HCT116 (cell line): ENCODE measurements around the gene MAP3K9. TPM values are rescaled to one million over a fixed set of nuclear protein-coding genes. Genes with fewer than 3 reads are reported as not detected.

Experiments used
- ATAC-seq: fragments of 200-7000 bp; cut with Tn5 transposase; 2 replicates; pipeline ENCODE4 v1.9.1; 2020; ENCODE audit warnings: mild to moderate bottlenecking, moderate library complexity
- BruUV-seq: library from RNA; stranded (reverse); fragments of 400-500 nt; replicated peaks from 2 replicates; lab custom pipeline; 2021; lab: Mats Ljungman, UMichigan
- CTCF ChIA-PET: fragments of 300-600 bp; sonication (Branson Sonifier 250); formaldehyde crosslinking; loops from one replicate; lab custom pipeline; 2021; ENCODE audit warnings: antibody characterized with exemption; lab: Charles Lee
- POLR2A ChIA-PET: fragments of 300-600, 350-600 bp; sonication (Branson Sonifier 250); formaldehyde crosslinking; loops from one replicate; lab custom pipeline; 2021; ENCODE audit warnings: antibody characterized with exemption; lab: Charles Lee
- RAD21 ChIA-PET, 2 experiments: fragments of 300-600 bp; sonication (Branson Sonifier 250); formaldehyde crosslinking; loops; one replicate each; lab custom pipeline; 2023; ENCODE audit warnings: low total read pairs in 2 of 2; ENCODE audit not compliant: uncharacterized antibody in 2 of 2, unreplicated experiment in 2 of 2, low non-redundant PET in 1 of 2; lab: Charles Lee
- DNase-seq: peaks from one replicate; pipeline ENCODE4 v3.0.0-alpha.2; 2010; ENCODE audit warnings: low read depth, low spot score
- H2AFZ ChIP-seq: fragments of 200-600 bp; shearing (Covaris generic), sonication (generic); 2 replicates; pipeline ENCODE4 v1.6.1; 2017; ENCODE audit warnings: low read depth, mixed run types, mixed read lengths, antibody characterized with exemption, low read length; ENCODE audit not compliant: poor library complexity, severe bottlenecking
- H3K27ac ChIP-seq: 2 replicates; pipeline ENCODE4 v1.5.1; 2012; ENCODE audit warnings: low read depth, low read length
- H3K27me3 ChIP-seq: fragments of 200-600 bp; sonication (generic); 2 replicates; pipeline ENCODE4 v1.6.1; 2016; ENCODE audit warnings: mixed run types, low read length, mixed read lengths; ENCODE audit not compliant: insufficient read depth
- H3K36me3 ChIP-seq, 2 experiments: fragments of 200-500 bp in 1 of 2; fragments of 200-600 bp in 1 of 2; sonication (Bioruptor generic) in 1 of 2; sonication (generic) in 1 of 2; 2 replicates each; pipeline versions ENCODE4 v1.5.1 to v1.6.1; 2014 to 2016; ENCODE audit warnings: low read length in 2 of 2, inconsistent platforms in 1 of 2, mixed read lengths in 1 of 2, mixed run types in 1 of 2; ENCODE audit not compliant: insufficient read depth in 2 of 2, control insufficient read depth in 1 of 2
- H3K4me1 ChIP-seq, 2 experiments: fragments of 200-600 bp in 1 of 2; sonication (generic) in 1 of 2; 2 replicates each; pipeline versions ENCODE4 v1.5.1 to v1.6.1; 2012 to 2017; ENCODE audit warnings: low read length in 2 of 2, inconsistent platforms in 1 of 2, mild to moderate bottlenecking in 1 of 2, mixed read lengths in 1 of 2, mixed run types in 1 of 2, moderate library complexity in 1 of 2; ENCODE audit not compliant: insufficient read depth in 2 of 2, control insufficient read depth in 1 of 2
- H3K4me2 ChIP-seq: fragments of 200-600 bp; sonication (generic); 2 replicates; pipeline ENCODE4 v1.6.1; 2017; ENCODE audit warnings: mixed run types, low read length, mixed read lengths
- H3K4me3 ChIP-seq, 2 experiments: fragments of 200-600 bp in 1 of 2; sonication (generic) in 1 of 2; replicated peaks in 1 of 2; 2 replicates each; pipeline ENCODE4 v1.5.1; 2011 to 2016; ENCODE audit warnings: low read length in 2 of 2, control low read depth in 1 of 2, low read depth in 1 of 2, mild to moderate bottlenecking in 1 of 2, mixed read lengths in 1 of 2, mixed run types in 1 of 2
- H3K79me2 ChIP-seq: fragments of 200-600 bp; sonication (generic); 2 replicates; pipeline ENCODE4 v1.6.1; 2017; ENCODE audit warnings: mild to moderate bottlenecking, mixed run types, low read length, moderate library complexity, mixed read lengths; ENCODE audit not compliant: insufficient read depth
- H3K9ac ChIP-seq: fragments of 200-600 bp; sonication (generic); 2 replicates; pipeline ENCODE4 v1.6.1; 2016; ENCODE audit warnings: low read length, mixed read lengths
- H3K9me2 ChIP-seq: fragments of 200-600 bp; sonication (generic), shearing (Covaris generic); 2 replicates; pipeline ENCODE4 v1.6.1; 2017; ENCODE audit warnings: mixed run types, mild to moderate bottlenecking, moderate library complexity; ENCODE audit not compliant: insufficient read depth
- H3K9me3 ChIP-seq, 2 experiments: fragments of 200-500 bp in 1 of 2; fragments of 200-600 bp in 1 of 2; sonication (Bioruptor generic) in 1 of 2; sonication (generic) in 1 of 2; 2 replicates each; pipeline ENCODE4 v1.6.1; 2014 to 2017; ENCODE audit warnings: low read length in 2 of 2, mixed read lengths in 2 of 2, inconsistent platforms in 1 of 2, low read depth in 1 of 2, mild to moderate bottlenecking in 1 of 2, mixed run types in 1 of 2, moderate library complexity in 1 of 2; ENCODE audit not compliant: control insufficient read depth in 1 of 2, insufficient read depth in 1 of 2
- H4K20me1 ChIP-seq: fragments of 200-600 bp; sonication (generic), shearing (Covaris generic); 2 replicates; pipeline ENCODE4 v1.6.1; 2017; ENCODE audit warnings: mixed run types, mild to moderate bottlenecking, moderate library complexity; ENCODE audit not compliant: insufficient read depth
- CBX3 ChIP-seq: IDR thresholded peaks from 2 replicates; pipeline ENCODE4 v1.6.1; 2012; ENCODE audit warnings: low read depth
- CTCF ChIP-seq, 3 experiments: fragments of 200-600 bp in 1 of 3; sonication (generic) in 1 of 3; IDR thresholded peaks in 2 of 3; conservative IDR thresholded peaks in 1 of 3; 2 replicates each; pipeline ENCODE4 v1.5.1; 2012 to 2017; ENCODE audit warnings: low read depth in 2 of 3, low read length in 2 of 3, antibody characterized with exemption in 1 of 3, borderline replicate concordance in 1 of 3, control low read depth in 1 of 3, mild to moderate bottlenecking in 1 of 3, mixed read lengths in 1 of 3, mixed run types in 1 of 3, moderate library complexity in 1 of 3; ENCODE audit not compliant: insufficient read depth in 1 of 3
- EGR1 ChIP-seq: IDR thresholded peaks from 2 replicates; pipeline ENCODE4 v1.6.1; 2012; ENCODE audit warnings: low read depth
- ELF1 ChIP-seq: IDR thresholded peaks from 2 replicates; pipeline ENCODE4 v1.6.1; 2012; ENCODE audit warnings: low read depth, borderline replicate concordance
- EZH2 ChIP-seq: fragments of 200-600 bp; sonication (generic); IDR thresholded peaks from 2 replicates; pipeline ENCODE4 v1.6.1; 2017; ENCODE audit warnings: antibody characterized with exemption, mixed run types
- FOSL1 ChIP-seq: IDR thresholded peaks from 2 replicates; pipeline ENCODE4 v1.6.1; 2012; ENCODE audit warnings: low read depth
- JUND ChIP-seq: IDR thresholded peaks from 2 replicates; pipeline ENCODE4 v1.6.1; 2012
- MAX ChIP-seq: IDR thresholded peaks from 2 replicates; pipeline ENCODE4 v1.6.1; 2012
- POLR2A ChIP-seq: IDR thresholded peaks from 2 replicates; pipeline ENCODE4 v1.7.0; 2011; ENCODE audit warnings: borderline replicate concordance; ENCODE audit not compliant: insufficient read depth, insufficient read length; ENCODE audit errors: extremely low read depth
- POLR2AphosphoS5 ChIP-seq: IDR thresholded peaks from 2 replicates; pipeline ENCODE4 v1.6.1; 2011; ENCODE audit warnings: mild to moderate bottlenecking, low read depth, low read length, moderate library complexity
- RAD21 ChIP-seq: IDR thresholded peaks from 2 replicates; pipeline ENCODE4 v1.6.1; 2012; ENCODE audit warnings: low read depth, mild to moderate bottlenecking
- SIN3A ChIP-seq: IDR thresholded peaks from 2 replicates; pipeline ENCODE4 v1.6.1; 2012; ENCODE audit warnings: low read depth
- SP1 ChIP-seq: IDR thresholded peaks from 2 replicates; pipeline ENCODE4 v1.6.1; 2012; ENCODE audit warnings: low read depth
- SRF ChIP-seq: IDR thresholded peaks from 2 replicates; pipeline ENCODE4 v1.6.1; 2012; ENCODE audit warnings: low read depth
- TCF7L2 ChIP-seq: IDR thresholded peaks from 2 replicates; pipeline ENCODE4 v1.7.0; 2011; ENCODE audit warnings: borderline replicate concordance, inconsistent platforms; ENCODE audit not compliant: insufficient read depth, insufficient read length; ENCODE audit errors: extremely low read depth
- YY1 ChIP-seq: IDR thresholded peaks from 2 replicates; pipeline ENCODE4 v1.6.1; 2011; ENCODE audit warnings: low read length, low read depth, moderate library complexity, mild to moderate bottlenecking; ENCODE audit not compliant: insufficient replicate concordance; ENCODE audit errors: extremely low read depth
- ZBTB33 ChIP-seq: IDR thresholded peaks from 2 replicates; pipeline ENCODE4 v1.6.1; 2011; ENCODE audit warnings: mild to moderate bottlenecking, low read length, moderate library complexity; ENCODE audit not compliant: insufficient replicate concordance; ENCODE audit errors: extremely low read depth
- ZFX ChIP-seq: fragments of 450-650 bp; IDR thresholded peaks from 2 replicates; pipeline ENCODE4 v1.6.1; 2017
- ZNF274 ChIP-seq: fragments of 200-500 bp; sonication (Bioruptor generic); IDR thresholded peaks from 2 replicates; pipeline ENCODE4 v1.6.1; 2014; ENCODE audit warnings: mild to moderate bottlenecking, low read depth, low read length, inconsistent platforms
- intact Hi-C: fragments of 100-400 bp; cut with micrococcal nuclease; formaldehyde crosslinking; loops from 2 replicates; pipeline ENCODE4 v1.10.0; 2022
- total RNA-seq: library from RNA; stranded (reverse); gene quantifications from one replicate; pipeline ENCODE4 v1.2.1, GENCODE V29; 2021; ENCODE audit not compliant: unreplicated experiment

Gene MAP3K9
- total RNA-seq, 1 experiment from 2014 or later: 11.7 TPM

GRCh38 chr14:70680748-70681147 lies 128.6 kb downstream of the MAP3K9 start (continued):
- TF ChIP-seq TCF7L2 (no peak), RAD21 (no peak), POLR2A (no peak), CTCF (IDR thresholded peaks at IDR 0.05 in 2 of 3, conservative IDR thresholded peaks at IDR 0.05 in 1 of 3; ENCODE audit: borderline replicate concordance in 1 of 3, insufficient read depth in 1 of 3, low read depth in 2 of 3, low read length in 2 of 3) (no peak), FOSL1 (no peak)

GRCh38 chr14:70677341-70677740 lies 132.0 kb downstream of the MAP3K9 start:
- Histone ChIP-seq H2AFZ (no peak overlapping the region), H3K79me2 (no peaks in the 10 kb centered on the region), H3K4me3 (no peak overlapping the region), H3K9me3 (no peaks in the 10 kb centered on the region), H3K4me2 (no peak overlapping the region), H3K4me1 (no peaks in the 10 kb centered on the region), H3K9ac (no peak overlapping the region), H4K20me1 (no peaks in the 10 kb centered on the region), H3K9me2 (no peaks in the 10 kb centered on the region), H3K27ac (no peak overlapping the region), H3K36me3 (no peaks in the 10 kb centered on the region), H3K27me3 (no peaks in the 10 kb centered on the region)
- no peak for ATAC-seq
- ChIA-PET CTCF (no interaction called here), RAD21 (no interaction called here), POLR2A (no interaction called here)
- no TSS peak for BruUV-seq
- intact Hi-C loops: no loop called here
- DNase-seq: no peak
- no peak for TF ChIP-seq JUND
- TF ChIP-seq MAX: no peak
- TF ChIP-seq ZBTB33: no peak
- no peak for TF ChIP-seq ZNF274
- no peak for TF ChIP-seq SRF
- no peak for TF ChIP-seq RAD21
- TF ChIP-seq POLR2A: no peak
- no peak for TF ChIP-seq TCF7L2
- no peak for TF ChIP-seq POLR2AphosphoS5
- TF ChIP-seq ZFX: no peak
- no peak for TF ChIP-seq SP1
- no peak for TF ChIP-seq CTCF (IDR thresholded peaks at IDR 0.05 in 2 of 3, conservative IDR thresholded peaks at IDR 0.05 in 1 of 3; ENCODE audit: borderline replicate concordance in 1 of 3, insufficient read depth in 1 of 3, low read depth in 2 of 3, low read length in 2 of 3)
- no peak for TF ChIP-seq YY1
- no peak for TF ChIP-seq SIN3A
- no peak for TF ChIP-seq CBX3
- no peak for TF ChIP-seq ELF1
- TF ChIP-seq EGR1: no peak
- TF ChIP-seq FOSL1: no peak
- no peak for TF ChIP-seq EZH2
